IMR-90 (cell line): ENCODE measurements around the gene ELFN1. TPM values are rescaled to one million over a fixed set of nuclear protein-coding genes. Genes with fewer than 3 reads are reported as not detected.

Experiments
- ATAC-seq: fragments of 200-7000 bp; cut with Tn5 transposase; 2 replicates; pipeline ENCODE4 v1.9.1; 2020; ENCODE audit warnings: low read depth, mild to moderate bottlenecking, moderate library complexity
- BruUV-seq: library from RNA; stranded (reverse); fragments of 400-500 nt; replicated peaks from 2 replicates; lab custom pipeline; 2021; lab: Mats Ljungman, UMichigan
- CTCF ChIA-PET: fragments of 300-600 bp; formaldehyde crosslinking; extraction: SDS; loops from one replicate; lab custom pipeline; 2021; ENCODE audit warnings: antibody characterized with exemption; lab: Yijun Ruan, JAX
- POLR2A ChIA-PET: fragments of 300-600 bp; sonication (Branson Sonifier 250); formaldehyde crosslinking; loops from one replicate; lab custom pipeline; 2022; ENCODE audit warnings: antibody characterized with exemption; ENCODE audit not compliant: unreplicated experiment; lab: Charles Lee
- DNase-seq: peaks from one replicate; pipeline ENCODE4 v3.0.0; 2013
- H2AFZ ChIP-seq: replicated peaks from 2 replicates; pipeline ENCODE3; 2013; ENCODE audit warnings: low read length, mild to moderate bottlenecking; ENCODE audit not compliant: poor library complexity
- H2AK5ac ChIP-seq: 2 replicates; pipeline ENCODE4 v1.6.1; 2013; ENCODE audit warnings: low read depth, low read length, inconsistent platforms
- H2AK9ac ChIP-seq: replicated peaks from 2 replicates; pipeline ENCODE3; 2013; ENCODE audit warnings: mild to moderate bottlenecking, low read depth, low read length, moderate library complexity; ENCODE audit not compliant: poor library complexity
- H2BK120ac ChIP-seq: 2 replicates; pipeline ENCODE4 v1.6.1; 2013; ENCODE audit warnings: low read depth, low read length, inconsistent platforms
- H2BK15ac ChIP-seq: 3 replicates; pipeline ENCODE4 v1.6.1; 2013; ENCODE audit warnings: low read depth, low read length, inconsistent platforms
- H2BK20ac ChIP-seq: 2 replicates; pipeline ENCODE4 v1.6.1; 2013; ENCODE audit warnings: low read depth, mild to moderate bottlenecking, inconsistent platforms, low read length, moderate library complexity
- H2BK5ac ChIP-seq: 2 replicates; pipeline ENCODE4 v1.6.1; 2013; ENCODE audit warnings: mild to moderate bottlenecking, low read depth, low read length, inconsistent platforms; ENCODE audit not compliant: poor library complexity, severe bottlenecking
- H3K14ac ChIP-seq: replicated peaks from 2 replicates; pipeline ENCODE4 v1.6.1; 2013; ENCODE audit warnings: low read depth, low read length, inconsistent platforms
- H3K18ac ChIP-seq: 2 replicates; pipeline ENCODE4 v1.6.1; 2013; ENCODE audit warnings: low read depth, low read length, control low read depth
- H3K23ac ChIP-seq: 2 replicates; pipeline ENCODE4 v1.6.1; 2013; ENCODE audit warnings: low read depth, low read length, inconsistent platforms
- H3K27ac ChIP-seq: 2 replicates; pipeline ENCODE4 v1.5.1; 2013; ENCODE audit warnings: mild to moderate bottlenecking, control low read depth, low read length; ENCODE audit not compliant: insufficient read depth
- H3K27me3 ChIP-seq: 2 replicates; pipeline ENCODE4 v1.6.1; 2013; ENCODE audit warnings: low read length; ENCODE audit not compliant: control insufficient read depth, insufficient read depth
- H3K36me3 ChIP-seq: 2 replicates; pipeline ENCODE4 v1.6.1; 2013; ENCODE audit warnings: low read length, mixed read lengths; ENCODE audit not compliant: control insufficient read depth, insufficient read depth
- H3K4ac ChIP-seq: 2 replicates; pipeline ENCODE4 v1.6.1; 2013; ENCODE audit warnings: low read depth, low read length, inconsistent platforms
- H3K4me1 ChIP-seq: 2 replicates; pipeline ENCODE4 v1.6.1; 2013; ENCODE audit warnings: low read length, mixed read lengths; ENCODE audit not compliant: control insufficient read depth, insufficient read depth
- H3K4me2 ChIP-seq: 2 replicates; pipeline ENCODE4 v1.6.1; 2013; ENCODE audit warnings: low read depth, mild to moderate bottlenecking, control low read depth, low read length, moderate library complexity
- H3K4me3 ChIP-seq: 2 replicates; pipeline ENCODE4 v1.5.1; 2013; ENCODE audit warnings: low read depth, mild to moderate bottlenecking, control low read depth, low read length, moderate library complexity; ENCODE audit not compliant: insufficient read depth
- H3K56ac ChIP-seq: 2 replicates; pipeline ENCODE4 v1.6.1; 2013; ENCODE audit warnings: low read length, inconsistent platforms; ENCODE audit not compliant: insufficient read depth; ENCODE audit errors: extremely low read depth
- H3K79me1 ChIP-seq, 2 experiments: 2 replicates each; pipeline ENCODE4 v1.6.1; 2013; ENCODE audit warnings: low read length in 2 of 2, inconsistent platforms in 1 of 2, low read depth in 1 of 2
- H3K9ac ChIP-seq: 2 replicates; pipeline ENCODE4 v1.6.1; 2013; ENCODE audit warnings: low read depth, low read length, control low read depth
- H3K9me1 ChIP-seq: 2 replicates; pipeline ENCODE4 v1.6.1; 2013; ENCODE audit warnings: low read length, inconsistent platforms; ENCODE audit not compliant: insufficient read depth
- H3K9me3 ChIP-seq: 2 replicates; pipeline ENCODE4 v1.6.1; 2013; ENCODE audit warnings: low read length; ENCODE audit not compliant: control insufficient read depth, insufficient read depth
- H4K20me1 ChIP-seq: 2 replicates; pipeline ENCODE4 v1.6.1; 2013; ENCODE audit warnings: low read length, inconsistent platforms; ENCODE audit not compliant: insufficient read depth
- H4K5ac ChIP-seq: 2 replicates; pipeline ENCODE4 v1.6.1; 2013; ENCODE audit warnings: mild to moderate bottlenecking, low read depth, low read length, control low read depth
- H4K8ac ChIP-seq, 2 experiments: 2 replicates each; pipeline ENCODE4 v1.6.1; 2013; ENCODE audit warnings: low read depth in 2 of 2, low read length in 2 of 2, control low read depth in 1 of 2, inconsistent platforms in 1 of 2
- H4K91ac ChIP-seq: 2 replicates; pipeline ENCODE4 v1.6.1; 2013; ENCODE audit warnings: low read depth, low read length, inconsistent platforms; ENCODE audit not compliant: insufficient read depth
- BHLHE40 ChIP-seq: fragments of 150-350 bp; IDR thresholded peaks from 2 replicates; pipeline ENCODE4 v1.6.1; 2016; ENCODE audit warnings: mild to moderate bottlenecking, low read depth, low read length
- CHD1 ChIP-seq: IDR thresholded peaks from 2 replicates; pipeline ENCODE4 v1.6.1; 2012; ENCODE audit warnings: low read depth, low read length, improper control_type of control experiment
- MAZ ChIP-seq: IDR thresholded peaks from 2 replicates; pipeline ENCODE4 v1.6.1; 2012; ENCODE audit warnings: low read depth, mild to moderate bottlenecking, low read length, improper control_type of control experiment, moderate library complexity, borderline replicate concordance
- MXI1 ChIP-seq: IDR thresholded peaks from 2 replicates; pipeline ENCODE4 v1.6.1; 2012; ENCODE audit warnings: low read depth, mild to moderate bottlenecking, low read length, moderate library complexity, borderline replicate concordance
- NFE2L2 ChIP-seq: fragments of 150-350 bp; IDR thresholded peaks from 2 replicates; pipeline ENCODE4 v1.6.1; 2016; ENCODE audit warnings: low read depth, mild to moderate bottlenecking, low read length
- POLR2A ChIP-seq: IDR thresholded peaks from 2 replicates; pipeline ENCODE4 v1.6.1; 2012; ENCODE audit warnings: mild to moderate bottlenecking, low read depth, low read length
- RAD21 ChIP-seq: IDR thresholded peaks from 2 replicates; pipeline ENCODE4 v1.6.1; 2012; ENCODE audit warnings: low read length, improper control_type of control experiment
- RFX5 ChIP-seq: IDR thresholded peaks from 2 replicates; pipeline ENCODE4 v1.8.0; 2012; ENCODE audit warnings: low read depth, mild to moderate bottlenecking, low read length, moderate library complexity
- SMC3 ChIP-seq: fragments of 150-350 bp; IDR thresholded peaks from 2 replicates; pipeline ENCODE4 v1.6.1; 2016; ENCODE audit warnings: low read depth, mild to moderate bottlenecking, antibody characterized with exemption, low read length, moderate library complexity
- WGBS, 2 experiments: methylation state at CpG; one replicate each; pipeline versions ENCODE4 v1.1.5 to v1.1.7; 2013; ENCODE audit warnings: missing lambda C conversion rate in 2 of 2; ENCODE audit not compliant: insufficient read length in 1 of 2; ENCODE audit errors: extremely low coverage in 2 of 2; 5-methylcytosine and 5-hydroxymethylcytosine counted together
- dilution Hi-C: fragments of 300-500 bp; cut with HindIII; formaldehyde crosslinking; loops from one replicate; pipeline ENCODE4 v1.14.3; 2018; ENCODE audit warnings: low sequenced_read_pairs; ENCODE audit not compliant: unreplicated experiment
- in situ Hi-C: fragments of 300-500 bp; cut with MboI; formaldehyde crosslinking; loops from 3 replicates; pipeline ENCODE4 v1.14.3; 2019; ENCODE audit warnings: low sequenced_read_pairs, inconsistent platforms, mixed read lengths
- intact Hi-C: fragments of 100-400 bp; cut with micrococcal nuclease; formaldehyde crosslinking; loops from 2 replicates; pipeline ENCODE4 v1.10.0; 2022
- polyA plus RNA-seq, 3 experiments: library from polyadenylated mRNA; depleted of rRNA; stranded (reverse); fragments of >200 nt; gene quantifications; 2 replicates each; pipeline ENCODE4 v1.2.3, GENCODE V29; 2012; ENCODE audit warnings: low replicate concordance in 1 of 3
- total RNA-seq: library from RNA; depleted of rRNA; stranded (reverse); fragments of >200 nt; gene quantifications from 2 replicates; pipeline ENCODE4 v1.2.3, GENCODE V29; 2012
- TF ChIP-seq, protein P1 (sequence below): conservative IDR thresholded peaks from 2 replicates; pipeline ENCODE4 v1.5.1; 2012; ENCODE audit warnings: mild to moderate bottlenecking, low read depth, low read length, improper control_type of control experiment
- TF ChIP-seq, protein P2 (sequence below): fragments of 150-350 bp; IDR thresholded peaks from 2 replicates; pipeline ENCODE4 v1.6.1; 2016; ENCODE audit warnings: low read depth, mild to moderate bottlenecking, low read length, moderate library complexity, borderline replicate concordance

The ELFN1 gene
- total and polyA plus RNA-seq, 2 of the 4 experiments (the other 2 are of a cell fraction) = 1.6 to 5.2 TPM

GRCh38 chr7:1653500-1653899 is 16.6 kb upstream of the ELFN1 start:
- WGBS, 2 experiments = 91% methylated on average over 4 of the region's 4 CpGs; no CpG with 5 or more reads in 1 of the 2 experiments
- H3K18ac ChIP-seq = no peak overlapping the region
- no peak overlapping the region for H3K4me3 ChIP-seq
- H3K27ac ChIP-seq = no peak overlapping the region
- intact Hi-C loops = no loop called here
- H3K27me3 ChIP-seq = peaks cover 27% of the 10 kb centered on the region
- H3K4ac ChIP-seq = no peak overlapping the region
- no peak overlapping the region for H2BK20ac ChIP-seq
- H3K36me3 ChIP-seq = no peaks in the 10 kb centered on the region
- POLR2A ChIA-PET = no interaction called here
- H2AFZ ChIP-seq = no peak overlapping the region
- CTCF ChIA-PET = no interaction called here
- no peaks in the 10 kb centered on the region for H3K9me3 ChIP-seq
- H3K56ac ChIP-seq = no peak overlapping the region
- in situ Hi-C loops = loop anchor here (10.0 kb wide), 1 partner anchor 561 kb away; no protein-coding TSS in a partner anchor
- ATAC-seq = no peak
- H3K23ac ChIP-seq = no peak overlapping the region
- H3K9ac ChIP-seq = no peak overlapping the region
- H2AK5ac ChIP-seq = no peak overlapping the region
- no peak for DNase-seq
- BruUV-seq = no TSS peak
- H3K4me1 ChIP-seq = no peaks in the 10 kb centered on the region
- H4K8ac ChIP-seq = no peak overlapping the region
- H4K5ac ChIP-seq = no peak overlapping the region
- no peak overlapping the region for H4K91ac ChIP-seq
- H3K4me2 ChIP-seq = no peak overlapping the region
- dilution Hi-C loops = no loop called here
- TF ChIP-seq POLR2A (no peak), RAD21 (no peak), NFE2L2 (no peak), RFX5 (no peak), CHD1 (no peak), SMC3 (no peak), MXI1 (no peak), BHLHE40 (no peak), MAZ (no peak)
- TF ChIP-seq, protein P1, sequence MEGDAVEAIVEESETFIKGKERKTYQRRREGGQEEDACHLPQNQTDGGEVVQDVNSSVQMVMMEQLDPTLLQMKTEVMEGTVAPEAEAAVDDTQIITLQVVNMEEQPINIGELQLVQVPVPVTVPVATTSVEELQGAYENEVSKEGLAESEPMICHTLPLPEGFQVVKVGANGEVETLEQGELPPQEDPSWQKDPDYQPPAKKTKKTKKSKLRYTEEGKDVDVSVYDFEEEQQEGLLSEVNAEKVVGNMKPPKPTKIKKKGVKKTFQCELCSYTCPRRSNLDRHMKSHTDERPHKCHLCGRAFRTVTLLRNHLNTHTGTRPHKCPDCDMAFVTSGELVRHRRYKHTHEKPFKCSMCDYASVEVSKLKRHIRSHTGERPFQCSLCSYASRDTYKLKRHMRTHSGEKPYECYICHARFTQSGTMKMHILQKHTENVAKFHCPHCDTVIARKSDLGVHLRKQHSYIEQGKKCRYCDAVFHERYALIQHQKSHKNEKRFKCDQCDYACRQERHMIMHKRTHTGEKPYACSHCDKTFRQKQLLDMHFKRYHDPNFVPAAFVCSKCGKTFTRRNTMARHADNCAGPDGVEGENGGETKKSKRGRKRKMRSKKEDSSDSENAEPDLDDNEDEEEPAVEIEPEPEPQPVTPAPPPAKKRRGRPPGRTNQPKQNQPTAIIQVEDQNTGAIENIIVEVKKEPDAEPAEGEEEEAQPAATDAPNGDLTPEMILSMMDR = no peak
- TF ChIP-seq, protein P2, sequence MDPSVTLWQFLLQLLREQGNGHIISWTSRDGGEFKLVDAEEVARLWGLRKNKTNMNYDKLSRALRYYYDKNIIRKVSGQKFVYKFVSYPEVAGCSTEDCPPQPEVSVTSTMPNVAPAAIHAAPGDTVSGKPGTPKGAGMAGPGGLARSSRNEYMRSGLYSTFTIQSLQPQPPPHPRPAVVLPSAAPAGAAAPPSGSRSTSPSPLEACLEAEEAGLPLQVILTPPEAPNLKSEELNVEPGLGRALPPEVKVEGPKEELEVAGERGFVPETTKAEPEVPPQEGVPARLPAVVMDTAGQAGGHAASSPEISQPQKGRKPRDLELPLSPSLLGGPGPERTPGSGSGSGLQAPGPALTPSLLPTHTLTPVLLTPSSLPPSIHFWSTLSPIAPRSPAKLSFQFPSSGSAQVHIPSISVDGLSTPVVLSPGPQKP = no peak
- no peak overlapping the region for H2BK5ac ChIP-seq
- no peak overlapping the region for H3K14ac ChIP-seq
- H3K9me1 ChIP-seq = no peaks in the 10 kb centered on the region; the same call in 1 of the 2 replicates
- no peak overlapping the region for H2BK15ac ChIP-seq
- H2AK9ac ChIP-seq = no peak overlapping the region
- no peak overlapping the region for H2BK120ac ChIP-seq
- no peaks in the 10 kb centered on the region for H3K79me1 ChIP-seq
- H4K20me1 ChIP-seq = no peaks in the 10 kb centered on the region
